B cell (primary cell): ENCODE measurements around the gene RBP3. TPM values are rescaled to one million over a fixed set of nuclear protein-coding genes. Genes with fewer than 3 reads are reported as not detected.
A peak's percentile ranks its signal among the peaks of the same experiment; 100 is the strongest.

Source experiments
- ATAC-seq: fragments of 200-7000 bp; cut with Tn5 transposase; one replicate; pipeline ENCODE4 v1.10.0; 2021; ENCODE audit warnings: low read depth, mild to moderate bottlenecking, moderate number of reproducible peaks, moderate library complexity
- CTCF ChIA-PET: fragments of 350-600 bp; sonication (Branson Sonifier 250); formaldehyde crosslinking; loops from one replicate; lab custom pipeline; 2021; ENCODE audit warnings: antibody characterized with exemption, inconsistent platforms; lab: Charles Lee
- POLR2A ChIA-PET: fragments of 350-600 bp; sonication (Branson Sonifier 250); formaldehyde crosslinking; loops from one replicate; lab custom pipeline; 2021; ENCODE audit warnings: antibody characterized with exemption; lab: Charles Lee
- DNase-seq: peaks from one replicate; pipeline ENCODE4 v3.0.0; 2013
- H2AFZ ChIP-seq: 2 replicates; pipeline ENCODE4 v1.6.1; 2012; ENCODE audit warnings: mild to moderate bottlenecking, low read depth, low read length; ENCODE audit not compliant: insufficient read depth, poor library complexity, severe bottlenecking
- H3K27ac ChIP-seq, 2 donors: 1 replicate in 1 of 2; 2 replicates in 1 of 2; pipeline ENCODE4 v1.5.1; 2012 to 2013; ENCODE audit warnings: low read length in 2 of 2, mild to moderate bottlenecking in 2 of 2, moderate library complexity in 1 of 2
- H3K27me3 ChIP-seq, 4 experiments: fragments of 200-600 bp in 1 of 4; sonication (generic) in 1 of 4; replicated peaks in 1 of 4; 1 replicate in 2 of 4; 2 replicates in 2 of 4; pipeline versions ENCODE4 v1.6.1 to v1.7.0; 2013 to 2016; ENCODE audit warnings: low read length in 3 of 4, mild to moderate bottlenecking in 2 of 4, mixed read lengths in 1 of 4, moderate library complexity in 1 of 4; ENCODE audit not compliant: insufficient read depth in 4 of 4, control insufficient read depth in 3 of 4; ENCODE audit errors: control extremely low read depth in 1 of 4
- H3K36me3 ChIP-seq, 2 experiments: replicated peaks in 1 of 2; 1 replicate in 1 of 2; 2 replicates in 1 of 2; pipeline versions ENCODE4 v1.6.1 to v1.7.1; 2013; ENCODE audit warnings: low read length in 1 of 2; ENCODE audit not compliant: insufficient read depth in 2 of 2, control insufficient read depth in 1 of 2; ENCODE audit errors: control extremely low read depth in 1 of 2, extremely low read depth in 1 of 2
- H3K4me1 ChIP-seq, 2 donors: fragments of 200-600 bp in 1 of 2; sonication (generic) in 1 of 2; 1 replicate in 1 of 2; 2 replicates in 1 of 2; pipeline versions ENCODE4 v1.5.1 to v1.6.1; 2013 to 2017; ENCODE audit warnings: low read length in 2 of 2; ENCODE audit not compliant: control insufficient read depth in 2 of 2, insufficient read depth in 2 of 2
- H3K4me2 ChIP-seq: replicated peaks from 2 replicates; pipeline ENCODE3; 2012; ENCODE audit warnings: mild to moderate bottlenecking, low read depth, low read length; ENCODE audit not compliant: poor library complexity, severe bottlenecking
- H3K4me3 ChIP-seq, 5 experiments: fragments of 200-600 bp in 1 of 5; sonication (generic) in 1 of 5; 1 replicate in 3 of 5; 2 replicates in 2 of 5; pipeline versions ENCODE4 v1.5.1 to v1.7.0; 2011 to 2016; ENCODE audit warnings: low read length in 4 of 5, mild to moderate bottlenecking in 4 of 5, low read depth in 2 of 5, control low read depth in 1 of 5, moderate library complexity in 1 of 5; ENCODE audit not compliant: insufficient read depth in 1 of 5; ENCODE audit errors: control extremely low read depth in 1 of 5, extremely low read depth in 1 of 5
- H3K79me2 ChIP-seq: fragments of 200-600 bp; sonication (generic); one replicate; pipeline ENCODE4 v1.6.0; 2016; ENCODE audit warnings: low read length; ENCODE audit not compliant: control insufficient read depth, insufficient read depth
- H3K9ac ChIP-seq: fragments of 200-600 bp; sonication (generic); 2 replicates; pipeline ENCODE4 v1.6.1; 2017; ENCODE audit warnings: mild to moderate bottlenecking, low read length, moderate library complexity
- H3K9me3 ChIP-seq, 3 donors: one replicate each; pipeline versions ENCODE4 v1.6.1 to v1.7.1; 2013; ENCODE audit warnings: low read length in 2 of 3; ENCODE audit not compliant: control insufficient read depth in 2 of 3, insufficient read depth in 1 of 3; ENCODE audit errors: control extremely low read depth in 1 of 3
- H4K20me1 ChIP-seq: 2 replicates; pipeline ENCODE4 v1.6.0; 2012; ENCODE audit warnings: mild to moderate bottlenecking, low read length; ENCODE audit not compliant: insufficient read depth, control insufficient read depth, poor library complexity, severe bottlenecking
- H3K27ac Mint-ChIP-seq: one replicate; pipeline ENCODE4 v1.8.0; 2021; ENCODE audit warnings: mixed read lengths
- H3K27me3 Mint-ChIP-seq: one replicate; pipeline ENCODE4 v1.8.0; 2021; ENCODE audit warnings: mixed read lengths
- H3K4me1 Mint-ChIP-seq: one replicate; pipeline ENCODE4 v1.8.0; 2021; ENCODE audit warnings: mixed read lengths
- H3K4me3 Mint-ChIP-seq: one replicate; pipeline ENCODE4 v1.8.0; 2021; ENCODE audit warnings: mixed read lengths
- H3K9me3 Mint-ChIP-seq: one replicate; pipeline ENCODE4 v1.8.0; 2022; ENCODE audit warnings: mixed read lengths; ENCODE audit not compliant: insufficient read depth
- EZH2 ChIP-seq: IDR thresholded peaks from 2 replicates; pipeline ENCODE4 v1.6.1; 2012; ENCODE audit warnings: borderline replicate concordance, low read depth, mild to moderate bottlenecking, moderate library complexity, low read length; ENCODE audit not compliant: insufficient read depth, poor library complexity, severe bottlenecking
- WGBS: methylation state at CpG from one replicate; pipeline ENCODE4 v1.1.5; 2013; ENCODE audit warnings: missing lambda C conversion rate; ENCODE audit not compliant: insufficient coverage; 5-methylcytosine and 5-hydroxymethylcytosine counted together
- intact Hi-C: fragments of 100-400 bp; cut with micrococcal nuclease; formaldehyde crosslinking; loops from one replicate; pipeline ENCODE4 v1.10.0; 2022
- polyA plus RNA-seq: library from polyadenylated mRNA; depleted of rRNA; stranded (reverse); fragments of >200 nt; gene quantifications from 2 replicates; pipeline ENCODE4 v1.2.3, GENCODE V29; 2012
- total RNA-seq, 2 donors: library from RNA; stranded (reverse); fragments of 120-200 nt in 1 of 2; gene quantifications; 1 replicate in 1 of 2; 2 replicates in 1 of 2; pipeline versions ENCODE4 v1.2.3 to v1.2.4, GENCODE V29; 2013 to 2022
- TF ChIP-seq, protein P1 (sequence below): fragments of 200-600 bp; IDR thresholded peaks from one replicate; pipeline ENCODE4 v1.8.0; 2022; ENCODE audit warnings: antibody characterized with exemption, mild to moderate bottlenecking

The RBP3 gene
- total and polyA plus RNA-seq, 2 donors (not counting 1 experiment from before 2014, with no cell fraction given) = not detected

DNA sequence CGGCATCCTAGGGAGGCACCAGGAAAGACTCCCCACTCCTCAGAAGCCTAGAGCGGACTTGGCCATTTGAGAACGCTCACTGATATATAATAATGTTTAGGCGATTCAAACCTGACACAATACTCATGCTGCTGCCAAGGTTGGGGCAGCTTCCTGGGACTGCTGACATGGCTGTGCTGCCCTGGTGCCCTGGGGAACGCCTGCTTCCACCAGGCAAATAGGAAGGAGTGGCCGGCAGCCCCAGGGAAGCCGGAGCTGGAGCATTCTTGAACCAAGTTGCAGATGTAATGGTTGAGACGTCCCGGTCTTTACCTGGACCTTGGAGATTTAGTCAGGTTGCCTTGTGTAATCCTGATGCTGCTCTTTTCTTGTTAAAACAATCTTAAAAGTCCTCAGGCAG, 39.4 kb upstream of the RBP3 start:
- Histone ChIP-seq H3K27me3 (no peaks in the 10 kb centered on the region), H3K4me2 (no peak overlapping the region), H3K9ac (no peak overlapping the region), H3K27ac (no peak overlapping the region), H3K36me3 (no peaks in the 10 kb centered on the region), H3K79me2 (no peaks in the 10 kb centered on the region), H2AFZ (no peak overlapping the region), H4K20me1 (no peaks in the 10 kb centered on the region), H3K9me3 (no peaks in the 10 kb centered on the region), H3K4me1 (no peaks in the 10 kb centered on the region), H3K4me3 (no peak overlapping the region)
- ChIA-PET CTCF (interaction anchor here (7.6 to 10.0 kb wide), 2 partner anchors 264 to 283 kb away, joined by 83 to 201 read pairs; no protein-coding TSS in a partner anchor), POLR2A (no interaction called here)
- TF ChIP-seq, protein P1, sequence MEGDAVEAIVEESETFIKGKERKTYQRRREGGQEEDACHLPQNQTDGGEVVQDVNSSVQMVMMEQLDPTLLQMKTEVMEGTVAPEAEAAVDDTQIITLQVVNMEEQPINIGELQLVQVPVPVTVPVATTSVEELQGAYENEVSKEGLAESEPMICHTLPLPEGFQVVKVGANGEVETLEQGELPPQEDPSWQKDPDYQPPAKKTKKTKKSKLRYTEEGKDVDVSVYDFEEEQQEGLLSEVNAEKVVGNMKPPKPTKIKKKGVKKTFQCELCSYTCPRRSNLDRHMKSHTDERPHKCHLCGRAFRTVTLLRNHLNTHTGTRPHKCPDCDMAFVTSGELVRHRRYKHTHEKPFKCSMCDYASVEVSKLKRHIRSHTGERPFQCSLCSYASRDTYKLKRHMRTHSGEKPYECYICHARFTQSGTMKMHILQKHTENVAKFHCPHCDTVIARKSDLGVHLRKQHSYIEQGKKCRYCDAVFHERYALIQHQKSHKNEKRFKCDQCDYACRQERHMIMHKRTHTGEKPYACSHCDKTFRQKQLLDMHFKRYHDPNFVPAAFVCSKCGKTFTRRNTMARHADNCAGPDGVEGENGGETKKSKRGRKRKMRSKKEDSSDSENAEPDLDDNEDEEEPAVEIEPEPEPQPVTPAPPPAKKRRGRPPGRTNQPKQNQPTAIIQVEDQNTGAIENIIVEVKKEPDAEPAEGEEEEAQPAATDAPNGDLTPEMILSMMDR = no peak
- TF ChIP-seq EZH2 = no peak
- Mint-ChIP-seq H3K4me3 (no peak overlapping the region), H3K27me3 (peaks cover 7% of the 10 kb centered on the region), H3K27ac (no peak overlapping the region), H3K4me1 (no peaks in the 10 kb centered on the region), H3K9me3 (no peaks in the 10 kb centered on the region)
- DNase-seq (no peak), ATAC-seq (no peak)
- intact Hi-C loops = no loop called here
- 92% methylated on average over 5 of the region's 9 CpGs for WGBS

DNA sequence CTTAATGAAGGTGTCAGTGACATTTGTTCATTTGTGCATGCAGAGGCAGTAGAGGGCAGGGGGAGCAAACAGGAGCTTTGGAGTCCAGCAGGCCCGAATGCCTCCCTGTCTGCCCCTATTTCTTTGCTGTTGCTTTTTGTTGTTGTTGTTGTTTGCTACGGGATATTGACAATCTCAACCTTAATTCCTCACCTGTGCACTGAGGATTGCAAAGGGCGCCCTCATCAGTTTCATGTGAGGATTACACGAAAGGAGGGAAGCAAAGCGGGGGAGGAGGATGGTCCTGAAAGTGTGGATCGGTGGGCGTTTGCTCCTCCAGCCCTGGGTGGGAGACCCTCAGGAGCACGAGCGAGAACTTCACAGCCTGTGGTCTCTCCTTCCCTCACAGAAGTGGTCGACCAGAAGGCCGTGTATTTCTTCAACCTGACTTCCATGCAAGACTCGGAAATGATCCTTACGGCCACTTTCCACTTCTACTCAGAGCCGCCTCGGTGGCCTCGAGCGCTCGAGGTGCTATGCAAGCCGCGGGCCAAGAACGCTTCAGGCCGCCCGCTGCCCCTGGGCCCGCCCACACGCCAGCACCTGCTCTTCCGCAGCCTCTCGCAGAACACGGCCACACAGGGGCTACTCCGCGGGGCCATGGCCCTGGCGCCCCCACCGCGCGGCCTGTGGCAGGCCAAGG, 38.6 kb upstream of the RBP3 start:
- H3K79me2 ChIP-seq = no peaks in the 10 kb centered on the region
- WGBS = 92% methylated on average over 29 of the region's 34 CpGs
- H3K4me1 Mint-ChIP-seq = no peaks in the 10 kb centered on the region
- no peak for TF ChIP-seq EZH2
- TF ChIP-seq, protein P1 = peak; percentile 21
- H3K4me3 ChIP-seq = no peak overlapping the region
- H3K9me3 ChIP-seq = no peaks in the 10 kb centered on the region
- no peaks in the 10 kb centered on the region for H3K4me1 ChIP-seq
- H3K9me3 Mint-ChIP-seq = no peaks in the 10 kb centered on the region
- H4K20me1 ChIP-seq = no peaks in the 10 kb centered on the region
- CTCF ChIA-PET = interaction anchor here (0.6 to 10.0 kb wide), 3 partner anchors 77 to 284 kb away, joined by 3 to 201 read pairs (median 83); no protein-coding TSS in a partner anchor
- H3K27me3 ChIP-seq = no peaks in the 10 kb centered on the region
- H3K9ac ChIP-seq = no peak overlapping the region
- no peak overlapping the region for H3K4me2 ChIP-seq
- POLR2A ChIA-PET = no interaction called here
- DNase-seq = no peak
- no peak overlapping the region for H2AFZ ChIP-seq
- no peak overlapping the region for H3K4me3 Mint-ChIP-seq
- H3K27ac Mint-ChIP-seq = no peak overlapping the region
- no peak overlapping the region for H3K27ac ChIP-seq
- intact Hi-C loops = no loop called here
- no peaks in the 10 kb centered on the region for H3K36me3 ChIP-seq
- peaks cover 4% of the 10 kb centered on the region for H3K27me3 Mint-ChIP-seq
- no peak for ATAC-seq
